Parathyroid adenoma (tissue), 2 donors: Measurements from ENCODE around the gene BARX2.

Source experiments
- H2AFZ ChIP-seq: fragments of 300-600 bp; sonication (generic); one replicate; pipeline ENCODE4 v1.7.0; 2017; ENCODE audit warnings: antibody characterized with exemption, mild to moderate bottlenecking
- H3K27ac ChIP-seq: fragments of 300-600 bp; sonication (generic); one replicate; pipeline ENCODE4 v1.7.0; 2017
- H3K27me3 ChIP-seq: fragments of 300-600 bp; sonication (generic); one replicate; pipeline ENCODE4 v1.7.0; 2017; ENCODE audit warnings: low read length; ENCODE audit not compliant: control insufficient read depth, insufficient read depth
- H3K36me3 ChIP-seq: fragments of 300-600 bp; sonication (generic); one replicate; pipeline ENCODE4 v1.7.0; 2017; ENCODE audit warnings: low read length; ENCODE audit not compliant: control insufficient read depth, insufficient read depth
- H3K4me1 ChIP-seq: fragments of 300-600 bp; sonication (generic); one replicate; pipeline ENCODE4 v1.7.0; 2017; ENCODE audit warnings: control low read depth
- H3K4me2 ChIP-seq: fragments of 300-600 bp; sonication (generic); one replicate; pipeline ENCODE4 v1.7.0; 2017; ENCODE audit warnings: low read length
- H3K4me3 ChIP-seq: fragments of 300-600 bp; sonication (generic); one replicate; pipeline ENCODE4 v1.7.0; 2017; ENCODE audit warnings: low read depth, low read length
- H3K79me2 ChIP-seq: fragments of 300-600 bp; sonication (generic); one replicate; pipeline ENCODE4 v1.7.0; 2017; ENCODE audit warnings: control low read depth
- H3K9ac ChIP-seq: fragments of 300-600 bp; sonication (generic); one replicate; pipeline ENCODE4 v1.7.0; 2017; ENCODE audit warnings: mild to moderate bottlenecking
- H3K9me3 ChIP-seq: fragments of 300-600 bp; sonication (generic); one replicate; pipeline ENCODE4 v1.7.0; 2017; ENCODE audit warnings: low read length; ENCODE audit not compliant: control insufficient read depth
- CTCF ChIP-seq: fragments of 300-600 bp; sonication (generic); IDR thresholded peaks from one replicate; pipeline ENCODE4 v1.7.0; 2017; ENCODE audit warnings: antibody characterized with exemption, mild to moderate bottlenecking
- donor health status: primary hyperparathyroidism.

Gene BARX2

DNA sequence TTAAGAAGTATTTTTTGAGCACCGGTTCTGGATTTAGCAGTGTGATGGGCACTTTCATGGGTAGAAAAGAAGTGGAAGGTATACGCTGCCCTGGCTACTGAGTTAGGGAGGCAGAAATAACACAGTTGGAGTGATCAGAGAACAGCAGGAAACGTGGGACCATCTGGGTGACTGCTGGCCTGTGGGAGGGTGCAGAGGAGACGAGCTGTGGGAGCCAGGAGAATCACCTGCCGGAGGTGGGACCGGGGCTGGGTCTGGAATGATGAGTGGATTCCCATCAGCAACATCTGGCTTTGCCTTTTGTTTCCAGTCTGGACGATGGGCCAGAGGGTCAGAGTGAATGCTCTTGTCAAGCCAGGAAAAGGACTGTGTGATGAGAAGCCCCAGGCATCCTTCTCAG is 66.5 kb downstream of the BARX2 start:
- Histone ChIP-seq H3K79me2 (no peaks in the 10 kb centered on the region), H3K9ac (no peak overlapping the region), H3K4me1 (no peaks in the 10 kb centered on the region), H2AFZ (no peak overlapping the region), H3K27ac (no peak overlapping the region), H3K4me2 (no peak overlapping the region), H3K27me3 (no peaks in the 10 kb centered on the region), H3K4me3 (no peak overlapping the region), H3K9me3 (no peaks in the 10 kb centered on the region), H3K36me3 (no peaks in the 10 kb centered on the region)
- no peak for TF ChIP-seq CTCF

GRCh38 chr11:129443276-129443675 is 67.6 kb downstream of the BARX2 start:
- no peaks in the 10 kb centered on the region for H3K36me3 ChIP-seq
- no peak overlapping the region for H2AFZ ChIP-seq
- no peak overlapping the region for H3K4me3 ChIP-seq
- H3K9me3 ChIP-seq: no peaks in the 10 kb centered on the region
- H3K27me3 ChIP-seq: no peaks in the 10 kb centered on the region
- no peaks in the 10 kb centered on the region for H3K4me1 ChIP-seq
- no peak overlapping the region for H3K27ac ChIP-seq
- no peak for TF ChIP-seq CTCF
- H3K9ac ChIP-seq: no peak overlapping the region
- no peaks in the 10 kb centered on the region for H3K79me2 ChIP-seq
- H3K4me2 ChIP-seq: no peak overlapping the region

- no peak overlapping the region for H3K9ac ChIP-seq
- no peak overlapping the region for H2AFZ ChIP-seq
- no peak overlapping the region for H3K4me3 ChIP-seq
- no peaks in the 10 kb centered on the region for H3K36me3 ChIP-seq
- no peak overlapping the region for H3K4me2 ChIP-seq
- no peak for TF ChIP-seq CTCF
- no peaks in the 10 kb centered on the region for H3K9me3 ChIP-seq
- no peaks in the 10 kb centered on the region for H3K79me2 ChIP-seq
- H3K4me1 ChIP-seq: no peaks in the 10 kb centered on the region
- H3K27me3 ChIP-seq: no peaks in the 10 kb centered on the region
- H3K27ac ChIP-seq: no peak overlapping the region
These were observed 68.6 kb downstream of the BARX2 start for GRCh38 chr11:129444274-129444673.

- H2AFZ ChIP-seq: no peak overlapping the region
- no peak overlapping the region for H3K9ac ChIP-seq
- TF ChIP-seq CTCF: no peak
- H3K4me3 ChIP-seq: no peak overlapping the region
- no peaks in the 10 kb centered on the region for H3K27me3 ChIP-seq
- no peak overlapping the region for H3K27ac ChIP-seq
- no peaks in the 10 kb centered on the region for H3K36me3 ChIP-seq
- H3K4me1 ChIP-seq: no peaks in the 10 kb centered on the region
- no peaks in the 10 kb centered on the region for H3K9me3 ChIP-seq
- H3K79me2 ChIP-seq: no peaks in the 10 kb centered on the region
- H3K4me2 ChIP-seq: no peak overlapping the region
These were observed 69.6 kb downstream of the BARX2 start for GRCh38 chr11:129445226-129445625.

DNA sequence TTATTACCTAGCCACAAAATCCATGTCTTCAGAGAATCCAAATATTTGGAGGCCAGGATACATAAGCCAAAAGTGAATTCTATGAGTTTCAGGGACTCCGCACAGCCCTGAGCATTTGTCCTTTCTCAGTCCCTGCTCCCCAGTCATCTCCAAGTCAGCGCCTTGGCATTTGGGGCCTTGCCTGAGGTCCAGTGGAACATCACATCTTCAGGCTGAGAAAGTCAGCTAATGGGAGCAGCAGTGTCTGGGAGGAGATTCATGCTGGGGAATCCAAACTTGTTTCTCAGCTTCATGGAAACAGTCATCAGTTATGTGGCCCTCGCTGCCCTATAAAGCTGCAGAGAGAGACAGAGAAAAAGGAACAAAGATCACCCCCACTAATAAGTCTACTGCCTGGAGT is 70.9 kb downstream of the BARX2 start:
- Histone ChIP-seq H3K9ac (no peak overlapping the region), H3K4me1 (no peaks in the 10 kb centered on the region), H3K4me2 (no peak overlapping the region), H3K4me3 (no peak overlapping the region), H3K9me3 (no peaks in the 10 kb centered on the region), H3K36me3 (no peaks in the 10 kb centered on the region), H2AFZ (no peak overlapping the region), H3K27ac (no peak overlapping the region), H3K27me3 (no peaks in the 10 kb centered on the region), H3K79me2 (no peaks in the 10 kb centered on the region)
- no peak for TF ChIP-seq CTCF
